Measurements from ENCODE around the gene SLC45A2.
"Not testable (repeated sequence)": the region's sequence is repeated elsewhere in the genome, so short reads cannot be mapped to it uniquely, and the experiment has no call there.

SLC45A2 gene

GRCh38 chr5:33964132-33964700 lies 20.3 kb downstream of the SLC45A2 start:
- no peak for DNase-seq

- DNase-seq: no peak
Measured at GRCh38 chr5:33958176-33958575, 26.3 kb downstream of the SLC45A2 start.

- DNase-seq: no peak
Measured at GRCh38 chr5:33957577-33958150, 26.8 kb downstream of the SLC45A2 start.

- not testable (repeated sequence) for DNase-seq
Measured at GRCh38 chr5:33952175-33952574, 32.3 kb downstream of the SLC45A2 start.

GRCh38 chr5:33944543-33945132 lies 39.9 kb downstream of the SLC45A2 start:
- DNase-seq: no peak

- DNase-seq: no peak
Measured at GRCh38 chr5:33941090-33941489, 43.4 kb downstream of the SLC45A2 start.

GRCh38 chr5:33939556-33940262 lies 44.8 kb downstream of the SLC45A2 start:
- DNase-seq: no peak

GRCh38 chr5:33938881-33939280 lies 45.6 kb downstream of the SLC45A2 start:
- peak; percentile 44 for DNase-seq

- DNase-seq: no peak
Measured at GRCh38 chr5:33938507-33938796, 46.0 kb downstream of the SLC45A2 start.

- no peak for DNase-seq
Measured at GRCh38 chr5:33937707-33938506, 46.6 kb downstream of the SLC45A2 start.

- DNase-seq: no peak
Measured at GRCh38 chr5:33937017-33937706, 47.3 kb downstream of the SLC45A2 start.

- DNase-seq: peak; percentile 49
Measured at GRCh38 chr5:33936381-33937016, 48.0 kb downstream of the SLC45A2 start, which contains the start of gene RXFP3. TSS of gene RXFP3 (plus strand) at chr5:33936386. CDS start at chr5:33936741, 355 bp downstream.

GRCh38 chr5:33936004-33936380 lies 48.5 kb downstream of the SLC45A2 start:
- peak; percentile 69 for DNase-seq

- DNase-seq: no peak
Measured at GRCh38 chr5:33934176-33934575, 50.3 kb downstream of the SLC45A2 start.

GRCh38 chr5:33933723-33934169 lies 50.7 kb downstream of the SLC45A2 start:
- DNase-seq: no peak

- DNase-seq: no peak
Measured at GRCh38 chr5:33931136-33931535, 53.4 kb downstream of the SLC45A2 start.

GRCh38 chr5:33929925-33930690 lies 54.4 kb downstream of the SLC45A2 start:
- DNase-seq: no peak

- DNase-seq: no peak
Measured at GRCh38 chr5:33928283-33928682, 56.2 kb downstream of the SLC45A2 start.

GRCh38 chr5:33927685-33928084 lies 56.8 kb downstream of the SLC45A2 start:
- no peak for DNase-seq

GRCh38 chr5:33925278-33925677 lies 59.2 kb downstream of the SLC45A2 start:
- no peak for DNase-seq

- DNase-seq: no peak
Measured at GRCh38 chr5:33921002-33921401, 63.5 kb downstream of the SLC45A2 start.
